H1 (cell line): ENCODE data around the gene PGBD5. TPM values are rescaled to one million over a fixed set of nuclear protein-coding genes. Genes with fewer than 3 reads are reported as not detected.

Experiments used
- CTCF ChIA-PET: fragments of 300-600 bp; sonication (Branson Sonifier 250); formaldehyde crosslinking; loops from one replicate; lab custom pipeline; 2021; ENCODE audit not compliant: partially characterized antibody; lab: Charles Lee
- POLR2A ChIA-PET: fragments of 300-600 bp; sonication (Branson Sonifier 250); formaldehyde crosslinking; loops from one replicate; lab custom pipeline; 2021; ENCODE audit warnings: inconsistent platforms; ENCODE audit not compliant: partially characterized antibody; lab: Charles Lee
- DNase-seq, 2 experiments: peaks; one replicate each; pipeline versions ENCODE4 v3.0.0 to v3.0.0-alpha.2; 2010 to 2022; ENCODE audit warnings: low spot score in 2 of 2, low read depth in 1 of 2, mixed read lengths in 1 of 2
- FAIRE-seq: peaks from 2 replicates; lab custom pipeline; 2011; peaks lifted over from hg19 to GRCh38; lab: Jason Lieb, UNC
- H2AFZ ChIP-seq: 2 replicates; pipeline ENCODE4 v1.8.1; 2012; ENCODE audit warnings: low read length, inconsistent platforms
- H2AK5ac ChIP-seq: 2 replicates; pipeline ENCODE4 v1.6.1; 2013; ENCODE audit warnings: low read depth, low read length
- H2BK120ac ChIP-seq: replicated peaks from 2 replicates; pipeline ENCODE3; 2013; ENCODE audit warnings: low read depth, low read length, inconsistent platforms
- H2BK12ac ChIP-seq: 2 replicates; pipeline ENCODE4 v1.6.1; 2013; ENCODE audit warnings: low read depth, low read length
- H2BK15ac ChIP-seq: 2 replicates; pipeline ENCODE4 v1.6.1; 2013; ENCODE audit warnings: low read length
- H2BK20ac ChIP-seq: 2 replicates; pipeline ENCODE4 v1.6.1; 2013; ENCODE audit warnings: low read length
- H2BK5ac ChIP-seq: 2 replicates; pipeline ENCODE4 v1.6.1; 2013; ENCODE audit warnings: low read depth, low read length
- H3K14ac ChIP-seq: 2 replicates; pipeline ENCODE4 v1.6.1; 2013; ENCODE audit warnings: inconsistent platforms; ENCODE audit not compliant: insufficient read length
- H3K18ac ChIP-seq: 2 replicates; pipeline ENCODE4 v1.6.1; 2013; ENCODE audit warnings: low read length; ENCODE audit errors: extremely low read depth
- H3K23ac ChIP-seq: 2 replicates; pipeline ENCODE4 v1.6.1; 2013; ENCODE audit warnings: inconsistent platforms; ENCODE audit not compliant: insufficient read length
- H3K23me2 ChIP-seq: 2 replicates; pipeline ENCODE4 v1.6.1; 2013; ENCODE audit warnings: low read depth, low read length
- H3K27ac ChIP-seq: 2 replicates; pipeline ENCODE4 v1.6.1; 2011; ENCODE audit warnings: low read depth, low read length, inconsistent platforms
- H3K27me3 ChIP-seq, 4 experiments: replicated peaks in 1 of 4; 1 replicate in 1 of 4; 2 replicates in 3 of 4; pipeline versions ENCODE4 v1.6.1 to v1.8.1; 2011 to 2013; ENCODE audit warnings: low read length in 3 of 4, mild to moderate bottlenecking in 3 of 4, inconsistent platforms in 2 of 4, mixed read lengths in 2 of 4, moderate library complexity in 1 of 4; ENCODE audit not compliant: control insufficient read depth in 3 of 4, insufficient read depth in 3 of 4; ENCODE audit errors: extremely low read depth in 1 of 4
- H3K36me3 ChIP-seq, 4 experiments: 2 replicates each; pipeline versions ENCODE4 v1.6.1 to v1.8.1; 2011 to 2013; ENCODE audit warnings: mild to moderate bottlenecking in 4 of 4, low read length in 3 of 4, moderate library complexity in 2 of 4, control low read depth in 1 of 4, inconsistent platforms in 1 of 4; ENCODE audit not compliant: insufficient read depth in 4 of 4, control insufficient read depth in 2 of 4
- H3K4ac ChIP-seq: replicated peaks from 2 replicates; pipeline ENCODE3; 2013; ENCODE audit warnings: low read length, low read depth, mixed read lengths, inconsistent platforms; ENCODE audit not compliant: insufficient read length
- H3K4me1 ChIP-seq, 4 experiments: replicated peaks in 1 of 4; 1 replicate in 1 of 4; 2 replicates in 3 of 4; pipeline versions ENCODE4 v1.6.1 to v1.8.1; 2011 to 2013; ENCODE audit warnings: low read length in 3 of 4, inconsistent platforms in 2 of 4, mixed read lengths in 1 of 4; ENCODE audit not compliant: insufficient read depth in 4 of 4, control insufficient read depth in 3 of 4
- H3K4me2 ChIP-seq, 2 experiments: 2 replicates each; pipeline versions ENCODE4 v1.6.1 to v1.8.1; 2011 to 2013; ENCODE audit warnings: low read depth in 2 of 2, low read length in 2 of 2, control low read depth in 1 of 2, inconsistent platforms in 1 of 2, mild to moderate bottlenecking in 1 of 2; ENCODE audit not compliant: insufficient read depth in 1 of 2
- H3K4me3 ChIP-seq, 4 experiments: fragments of 200-600, 300-600 bp in 1 of 4; sonication (generic), shearing (Covaris generic), sonication (Bioruptor Twin) in 1 of 4; 2 replicates each; pipeline versions ENCODE4 v1.5.1 to v1.8.1; 2011 to 2016; ENCODE audit warnings: low read length in 4 of 4, low read depth in 3 of 4, control low read depth in 2 of 4, inconsistent platforms in 2 of 4, mild to moderate bottlenecking in 2 of 4, mixed read lengths in 1 of 4, moderate library complexity in 1 of 4; ENCODE audit not compliant: insufficient read depth in 2 of 4; ENCODE audit errors: extremely low read depth in 1 of 4
- H3K56ac ChIP-seq: replicated peaks from 2 replicates; pipeline ENCODE3; 2013; ENCODE audit warnings: low read depth, mild to moderate bottlenecking, mixed read lengths, low read length, inconsistent platforms; ENCODE audit not compliant: insufficient read length
- H3K79me1 ChIP-seq: 2 replicates; pipeline ENCODE4 v1.6.1; 2013; ENCODE audit warnings: low read depth, low read length, control low read depth
- H3K79me2 ChIP-seq, 2 experiments: 2 replicates each; pipeline versions ENCODE4 v1.6.1 to v1.8.1; 2012 to 2013; ENCODE audit warnings: low read length in 2 of 2, mild to moderate bottlenecking in 2 of 2, inconsistent platforms in 1 of 2; ENCODE audit not compliant: insufficient read depth in 2 of 2, control insufficient read depth in 1 of 2
- H3K9ac ChIP-seq, 4 experiments: replicated peaks in 1 of 4; 1 replicate in 1 of 4; 2 replicates in 3 of 4; pipeline versions ENCODE4 v1.6.1 to v1.8.1; 2011 to 2013; ENCODE audit warnings: low read depth in 3 of 4, low read length in 3 of 4, control low read depth in 2 of 4, mild to moderate bottlenecking in 2 of 4, moderate library complexity in 2 of 4, inconsistent platforms in 1 of 4; ENCODE audit errors: extremely low read depth in 1 of 4
- H3K9me3 ChIP-seq, 2 experiments: 2 replicates each; pipeline versions ENCODE4 v1.6.1 to v1.8.1; 2012 to 2013; ENCODE audit warnings: mild to moderate bottlenecking in 2 of 2, moderate library complexity in 2 of 2, control low read depth in 1 of 2, inconsistent platforms in 1 of 2, low read depth in 1 of 2, low read length in 1 of 2, mixed read lengths in 1 of 2; ENCODE audit not compliant: insufficient read depth in 2 of 2
- H4K20me1 ChIP-seq, 2 experiments: replicated peaks in 1 of 2; 2 replicates each; pipeline versions ENCODE3 to v1.8.1; 2011 to 2013; ENCODE audit warnings: inconsistent platforms in 2 of 2, low read length in 2 of 2, mild to moderate bottlenecking in 1 of 2; ENCODE audit not compliant: insufficient read depth in 2 of 2, control insufficient read depth in 1 of 2
- H4K5ac ChIP-seq: 2 replicates; pipeline ENCODE4 v1.6.1; 2013; ENCODE audit warnings: low read length, low read depth, mixed read lengths, inconsistent platforms; ENCODE audit not compliant: insufficient read length
- H4K8ac ChIP-seq: 2 replicates; pipeline ENCODE4 v1.8.0; 2013; ENCODE audit warnings: mild to moderate bottlenecking, moderate library complexity, low read length, inconsistent platforms; ENCODE audit not compliant: insufficient read depth; ENCODE audit errors: extremely low read depth
- H4K91ac ChIP-seq: replicated peaks from 2 replicates; pipeline ENCODE3; 2013; ENCODE audit warnings: low read length, mixed read lengths, inconsistent platforms; ENCODE audit not compliant: insufficient read length
- ATF2 ChIP-seq: IDR thresholded peaks from 2 replicates; pipeline ENCODE4 v1.6.1; 2012; ENCODE audit warnings: low read length, inconsistent platforms
- KDM5A ChIP-seq: fragments of 200-600 bp; IDR thresholded peaks from 2 replicates; pipeline ENCODE4 v1.7.1; 2012; ENCODE audit warnings: mild to moderate bottlenecking, low read length, inconsistent platforms, mixed read lengths
- WGBS, 2 experiments: shearing (Covaris generic) in 1 of 2; methylation state at CpG; one replicate each; pipeline versions ENCODE4 v1.1.6 to v1.1.7; 2013 to 2015; ENCODE audit warnings: low lambda C conversion rate in 2 of 2, mixed read lengths in 2 of 2, inconsistent platforms in 1 of 2, low coverage in 1 of 2, missing lambda C conversion rate in 1 of 2; ENCODE audit not compliant: insufficient replicate concordance in 2 of 2, insufficient coverage in 1 of 2, insufficient read length in 1 of 2; ENCODE audit errors: extremely low coverage in 1 of 2, missing lambda C conversion rate in 1 of 2; 5-methylcytosine and 5-hydroxymethylcytosine counted together
- polyA plus RNA-seq, 7 experiments: library from polyadenylated mRNA; depleted of rRNA in 3 of 7; stranded (reverse) in 5 of 7; unstranded in 2 of 7; fragments of >200 nt in 5 of 7; fragments of 200-250 nt in 2 of 7; gene quantifications; 1 replicate in 5 of 7; 2 replicates in 1 of 7; 4 replicates in 1 of 7; pipeline versions ENCODE4 v1.2.1 to v1.2.3, GENCODE V29; 2011 to 2013; ENCODE audit warnings: missing spikeins in 2 of 7, mixed read lengths in 2 of 7
- total RNA-seq: library from RNA; stranded (reverse); fragmentation: NEBNext Ultra II Directional; extraction: Animal tissue kit (Norgen Biotek cat#: 25700); gene quantifications from 2 replicates; pipeline ENCODE4 v1.2.1, GENCODE V29; 2021

Gene PGBD5
- total and polyA plus RNA-seq, 2 of the 8 experiments (the other 6 are each of a cell fraction or from before 2014, with no cell fraction given), result 16.3 to 18.4 TPM

DNA sequence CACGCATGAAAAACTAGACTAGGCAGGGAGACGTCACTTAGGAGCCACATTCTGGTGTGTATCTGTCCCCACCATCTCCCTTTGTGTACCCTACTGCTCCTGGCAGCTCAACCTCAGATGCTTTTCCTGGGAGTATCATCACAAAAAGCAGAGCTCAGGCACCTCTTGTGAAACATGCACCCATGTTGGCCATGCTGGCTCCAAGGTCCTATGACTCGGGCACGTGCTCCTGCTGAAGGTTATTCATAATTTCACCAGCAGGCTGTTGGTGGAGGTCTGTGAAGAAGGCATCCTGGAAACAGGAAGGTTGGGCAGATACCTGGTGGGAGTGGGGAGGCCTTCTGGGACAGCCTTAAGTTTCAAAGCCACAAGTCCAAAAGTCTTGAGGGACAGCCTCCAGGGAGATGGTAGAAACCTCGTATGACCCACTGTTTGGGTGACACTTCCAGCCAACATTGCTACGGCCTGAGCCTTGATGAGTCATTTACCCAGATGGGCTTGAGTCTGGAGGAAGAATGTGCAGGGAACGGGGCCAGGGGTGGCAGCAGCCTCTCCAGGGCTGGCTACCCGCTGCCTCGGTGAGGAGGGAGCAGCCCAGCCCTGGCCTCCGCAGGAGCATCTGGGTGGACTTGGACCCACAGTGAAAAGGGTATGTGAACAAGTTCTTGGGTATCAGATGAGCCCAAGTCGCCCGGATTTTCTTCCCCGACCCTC is 75.8 kb downstream of the PGBD5 start:
- H3K27ac ChIP-seq, result no peak overlapping the region
- FAIRE-seq (no peak), DNase-seq (no peak)
- H3K79me2 ChIP-seq, result no peaks in the 10 kb centered on the region
- H3K4me3 ChIP-seq, result no peak overlapping the region
- no peaks in the 10 kb centered on the region for H3K27me3 ChIP-seq
- POLR2A ChIA-PET, result interaction anchor here (0.6 kb wide), 1 partner anchor 13 kb away, joined by 3 read pairs; no protein-coding TSS in a partner anchor
- H3K18ac ChIP-seq, result no peak overlapping the region
- H3K56ac ChIP-seq, result no peak overlapping the region
- H4K91ac ChIP-seq, result no peak overlapping the region
- H4K20me1 ChIP-seq, result peaks cover 0 to 5% of the 10 kb centered on the region in 2 experiments
- H2BK12ac ChIP-seq, result no peak overlapping the region
- no peak overlapping the region for H2BK120ac ChIP-seq
- no peak overlapping the region for H3K4ac ChIP-seq
- no peak overlapping the region for H2AFZ ChIP-seq
- no peak overlapping the region for H2BK15ac ChIP-seq
- H3K36me3 ChIP-seq, result peaks cover 5 to 11% (median 7%) of the 10 kb centered on the region in 4 experiments; a peak in 7 of 8 replicates
- no peaks in the 10 kb centered on the region for H3K4me1 ChIP-seq
- CTCF ChIA-PET, result no interaction called here
- no peak overlapping the region for H4K8ac ChIP-seq
- no peak overlapping the region for H3K9ac ChIP-seq
- no peak overlapping the region for H2AK5ac ChIP-seq
- no peaks in the 10 kb centered on the region for H3K23me2 ChIP-seq
- no peak overlapping the region for H4K5ac ChIP-seq
- no peak overlapping the region; the same call in 1 of the 2 replicates for H2BK5ac ChIP-seq
- no peaks in the 10 kb centered on the region for H3K9me3 ChIP-seq
- no peaks in the 10 kb centered on the region; the same call in 1 of the 2 replicates for H3K79me1 ChIP-seq
- no peak overlapping the region for H3K23ac ChIP-seq
- H2BK20ac ChIP-seq, result no peak overlapping the region
- TF ChIP-seq ATF2 (no peak), KDM5A (no peak)
- 92% methylated on average over 12 of the region's 13 CpGs; no CpG with 5 or more reads in 1 of the 2 experiments for WGBS, 2 experiments
- no peak overlapping the region for H3K4me2 ChIP-seq
- H3K14ac ChIP-seq, result no peak overlapping the region
